ENCODE measurements around the gene PCDHGA3. TPM values are rescaled to one million over a fixed set of nuclear protein-coding genes. Genes with fewer than 3 reads are reported as not detected.

PCDHGA3 gene
- total and polyA plus RNA-seq, 7 donors = 0.19 to 4.4 (median 2.0) TPM; not detected in 1

- peaks cover 15 to 70% (median 44%) of the 10 kb centered on the region in 4 donors for H3K9me3 ChIP-seq
- 30 to 39% methylated on average over 29 of the region's 29 CpGs for WGBS, 2 donors
- intact Hi-C loops (cut with DNase I) = no loop called here
- no peaks in the 10 kb centered on the region for H3K36me3 ChIP-seq
- no peaks in the 10 kb centered on the region for H3K4me1 ChIP-seq
- TF ChIP-seq, protein P1, sequence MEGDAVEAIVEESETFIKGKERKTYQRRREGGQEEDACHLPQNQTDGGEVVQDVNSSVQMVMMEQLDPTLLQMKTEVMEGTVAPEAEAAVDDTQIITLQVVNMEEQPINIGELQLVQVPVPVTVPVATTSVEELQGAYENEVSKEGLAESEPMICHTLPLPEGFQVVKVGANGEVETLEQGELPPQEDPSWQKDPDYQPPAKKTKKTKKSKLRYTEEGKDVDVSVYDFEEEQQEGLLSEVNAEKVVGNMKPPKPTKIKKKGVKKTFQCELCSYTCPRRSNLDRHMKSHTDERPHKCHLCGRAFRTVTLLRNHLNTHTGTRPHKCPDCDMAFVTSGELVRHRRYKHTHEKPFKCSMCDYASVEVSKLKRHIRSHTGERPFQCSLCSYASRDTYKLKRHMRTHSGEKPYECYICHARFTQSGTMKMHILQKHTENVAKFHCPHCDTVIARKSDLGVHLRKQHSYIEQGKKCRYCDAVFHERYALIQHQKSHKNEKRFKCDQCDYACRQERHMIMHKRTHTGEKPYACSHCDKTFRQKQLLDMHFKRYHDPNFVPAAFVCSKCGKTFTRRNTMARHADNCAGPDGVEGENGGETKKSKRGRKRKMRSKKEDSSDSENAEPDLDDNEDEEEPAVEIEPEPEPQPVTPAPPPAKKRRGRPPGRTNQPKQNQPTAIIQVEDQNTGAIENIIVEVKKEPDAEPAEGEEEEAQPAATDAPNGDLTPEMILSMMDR (IDR thresholded peaks at IDR 0.05) = peak in 1 of 4 experiments; percentile 27
- no peak for TF ChIP-seq POLR2AphosphoS5 (IDR thresholded peaks at IDR 0.05)
- TF ChIP-seq POLR2A (IDR thresholded peaks at IDR 0.05) = no peak
- TF ChIP-seq EP300 (IDR thresholded peaks at IDR 0.05) = no peak
- peaks cover 0 to 50% (median 0%) of the 10 kb centered on the region in 3 donors for H3K27me3 ChIP-seq
- H3K27ac ChIP-seq = no peak within 1 kb of the TSS
- DNase-seq = no peak
- H3K4me3 ChIP-seq = peak within 1 kb of the TSS in 3 of 4 donors; percentile 9 to 37 (median 20)
These were observed 6.4 kb downstream of the PCDHGA3 start, which contains the start of gene PCDHGB1 for GRCh38 chr5:141349917-141350619. Gene PCDHGB1 (plus strand): TSS chr5:141350099. CDS start chr5:141350261, 162 bp downstream.

DNA sequence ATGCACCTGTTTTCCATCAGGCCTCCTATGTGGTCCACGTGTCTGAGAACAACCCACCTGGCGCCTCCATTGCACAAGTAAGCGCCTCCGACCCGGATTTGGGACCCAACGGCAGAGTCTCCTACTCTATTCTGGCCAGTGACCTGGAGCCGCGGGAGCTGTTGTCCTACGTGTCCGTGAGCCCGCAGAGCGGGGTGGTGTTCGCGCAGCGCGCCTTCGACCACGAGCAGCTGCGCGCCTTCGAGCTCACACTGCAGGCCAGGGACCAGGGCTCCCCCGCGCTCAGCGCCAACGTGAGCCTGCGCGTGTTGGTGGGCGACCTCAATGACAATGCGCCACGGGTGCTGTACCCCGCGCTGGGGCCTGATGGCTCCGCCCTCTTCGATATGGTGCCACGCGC is 8.0 kb downstream of the PCDHGA3 start:
- Histone ChIP-seq H3K27me3 (peaks cover 0 to 42% (median 0%) of the 10 kb centered on the region in 3 donors), H3K4me3 (no peak overlapping the region), H3K9me3 (peaks cover 19 to 72% (median 50%) of the 10 kb centered on the region in 4 donors), H3K27ac (no peak overlapping the region), H3K36me3 (no peaks in the 10 kb centered on the region), H3K4me1 (no peaks in the 10 kb centered on the region)
- TF ChIP-seq, protein P1 (IDR thresholded peaks at IDR 0.05) = no peak
- no peak for TF ChIP-seq POLR2AphosphoS5 (IDR thresholded peaks at IDR 0.05)
- no peak for TF ChIP-seq EP300 (IDR thresholded peaks at IDR 0.05)
- no peak for TF ChIP-seq POLR2A (IDR thresholded peaks at IDR 0.05)
- WGBS, 2 donors = 43 to 73% methylated on average over 32 to 36 of the region's 36 CpGs
- DNase-seq = no peak
- intact Hi-C loops (cut with DNase I) = no loop called here

DNA sequence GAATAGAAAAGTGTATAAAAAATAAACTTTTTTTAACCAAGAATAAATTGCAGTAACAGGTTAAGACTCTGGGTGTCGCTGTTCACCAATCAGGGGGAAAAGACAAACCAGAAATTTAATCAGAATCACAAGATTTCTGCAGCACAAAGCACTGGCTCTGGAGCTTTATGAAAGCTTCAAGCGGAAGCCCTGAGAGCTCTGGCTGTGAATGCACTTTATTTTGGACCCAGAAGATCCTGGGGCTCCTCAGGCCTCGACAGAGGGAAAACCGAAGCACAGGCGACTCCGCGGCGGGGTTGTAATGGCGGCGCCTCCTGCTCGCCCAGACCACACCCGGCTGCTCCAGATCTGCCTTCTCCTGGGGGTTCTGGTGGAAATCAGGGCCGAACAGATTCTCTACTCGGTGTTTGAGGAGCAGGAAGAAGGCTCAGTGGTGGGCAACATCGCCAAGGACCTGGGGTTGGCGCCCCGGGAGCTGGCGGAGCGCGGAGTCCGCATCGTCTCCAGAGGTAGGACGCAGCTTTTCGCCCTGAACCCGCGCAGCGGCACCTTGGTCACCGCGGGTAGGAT is 11.4 kb downstream of the PCDHGA3 start, which contains the start of gene PCDHGA4:
Gene PCDHGA4 (plus strand): TSS at position 122 of the 570 bp plus-strand sequence. CDS start 87 bp downstream, at position 209.
- no peaks in the 10 kb centered on the region for H3K36me3 ChIP-seq
- TF ChIP-seq POLR2AphosphoS5 (IDR thresholded peaks at IDR 0.05) (no peak), EP300 (IDR thresholded peaks at IDR 0.05) (no peak)
- TF ChIP-seq, protein P1 (IDR thresholded peaks at IDR 0.05) = peak in 2 of 4 experiments; percentile 11 to 39
- H3K4me1 ChIP-seq = no peaks in the 10 kb centered on the region
- intact Hi-C loops (cut with DNase I) = no loop called here
- DNase-seq = no peak
- H3K4me3 ChIP-seq = peak within 1 kb of the TSS; percentile 11 to 42 (median 29)
- 20 to 55% methylated on average over 29 of the region's 29 CpGs for WGBS, 2 donors
- peaks cover 30 to 84% (median 60%) of the 10 kb centered on the region in 4 donors for H3K9me3 ChIP-seq
- H3K27ac ChIP-seq = peak within 1 kb of the TSS in 1 of 4 donors; percentile 30
- peaks cover 0 to 30% (median 0%) of the 10 kb centered on the region in 3 donors for H3K27me3 ChIP-seq

- intact Hi-C loops (cut with DNase I) = no loop called here
- Histone ChIP-seq H3K27me3 (peaks cover 0 to 25% (median 0%) of the 10 kb centered on the region in 3 donors), H3K36me3 (no peaks in the 10 kb centered on the region), H3K4me1 (no peaks in the 10 kb centered on the region), H3K9me3 (peaks cover 37 to 84% (median 63%) of the 10 kb centered on the region in 4 donors), H3K4me3 (peak overlapping the region in 2 of 4 donors; percentile 31 to 42), H3K27ac (no peak overlapping the region)
- DNase-seq = no peak
- WGBS, 2 donors = 54 to 78% methylated on average over 24 of the region's 24 CpGs
- TF ChIP-seq POLR2A (IDR thresholded peaks at IDR 0.05) (no peak), EP300 (IDR thresholded peaks at IDR 0.05) (no peak), POLR2AphosphoS5 (IDR thresholded peaks at IDR 0.05) (no peak)
- TF ChIP-seq, protein P1 (IDR thresholded peaks at IDR 0.05) = no peak
These were observed 12.0 kb downstream of the PCDHGA3 start for GRCh38 chr5:141355641-141356040.

Data from sigmoid colon (tissue), 7 donors.